HepG2 (cell line): Measurements from ENCODE around the gene DMTF1. TPM values are rescaled to one million over a fixed set of nuclear protein-coding genes. Genes with fewer than 3 reads are reported as not detected.

ENCODE experiments used
- ATAC-seq: fragments of 200-7000 bp; cut with Tn5 transposase; 3 replicates; pipeline ENCODE4 v1.9.1; 2020; ENCODE audit warnings: mild to moderate bottlenecking, moderate library complexity
- BruUV-seq: library from RNA; stranded (reverse); fragments of 400-500 nt; replicated peaks from 2 replicates; lab custom pipeline; 2021; lab: Mats Ljungman, UMichigan
- CTCF ChIA-PET: fragments of 300-600 bp; formaldehyde crosslinking; extraction: SDS; loops from one replicate; lab custom pipeline; 2021; ENCODE audit warnings: low total read pairs, inconsistent platforms, low intra/inter-chr PET ratio; lab: Yijun Ruan, JAX
- POLR2A ChIA-PET: fragments of 350-600 bp; sonication (Branson Sonifier 250); formaldehyde crosslinking; loops from one replicate; lab custom pipeline; 2020; ENCODE audit warnings: antibody characterized with exemption, inconsistent platforms; lab: Yijun Ruan, JAX
- DNase-seq: peaks from one replicate; pipeline ENCODE4 v3.0.0-alpha.2; 2015; ENCODE audit warnings: low spot score
- FAIRE-seq: peaks from 3 replicates; lab custom pipeline; 2011; peaks lifted over from hg19 to GRCh38; lab: Jason Lieb, UNC
- H2AFZ ChIP-seq: one replicate; pipeline ENCODE4 v1.6.1; 2011; ENCODE audit warnings: low read length, inconsistent platforms
- H3K27ac ChIP-seq: fragments of 300-600 bp; 3 replicates; pipeline ENCODE4 v1.8.0; 2011; ENCODE audit warnings: mixed run types, mild to moderate bottlenecking, mixed read lengths, low read length, inconsistent platforms; ENCODE audit not compliant: insufficient read depth; ENCODE audit errors: extremely low read length
- H3K27me3 ChIP-seq, 2 experiments: fragments of 200-600 bp in 1 of 2; 2 replicates in 1 of 2; 3 replicates in 1 of 2; pipeline versions ENCODE4 v1.6.0 to v1.8.0; 2011; ENCODE audit warnings: low read length in 2 of 2, mild to moderate bottlenecking in 2 of 2, moderate library complexity in 2 of 2, inconsistent platforms in 1 of 2; ENCODE audit not compliant: insufficient read depth in 2 of 2, control insufficient read depth in 1 of 2
- H3K36me3 ChIP-seq, 2 experiments: fragments of 200-600 bp in 1 of 2; replicated peaks in 1 of 2; 2 replicates in 1 of 2; 3 replicates in 1 of 2; pipeline versions ENCODE4 v1.5.1 to v1.8.0; 2011; ENCODE audit warnings: low read length in 2 of 2, inconsistent platforms in 1 of 2; ENCODE audit not compliant: insufficient read depth in 2 of 2, control insufficient read depth in 1 of 2
- H3K4me1 ChIP-seq: 2 replicates; pipeline ENCODE4 v1.5.1; 2012; ENCODE audit warnings: low read length, inconsistent platforms; ENCODE audit not compliant: insufficient read depth
- H3K4me2 ChIP-seq: 2 replicates; pipeline ENCODE4 v1.6.0; 2011; ENCODE audit warnings: low read depth, low read length, inconsistent platforms
- H3K4me3 ChIP-seq, 3 experiments: fragments of 200-600 bp in 1 of 3; sonication (generic), shearing (Covaris generic) in 1 of 3; replicated peaks in 1 of 3; 2 replicates each; pipeline ENCODE4 v1.5.1; 2011 to 2016; ENCODE audit warnings: low read length in 3 of 3, inconsistent platforms in 2 of 3, low read depth in 2 of 3, mild to moderate bottlenecking in 2 of 3, control low read depth in 1 of 3, mixed read lengths in 1 of 3; ENCODE audit not compliant: insufficient read depth in 1 of 3
- H3K79me2 ChIP-seq: one replicate; pipeline ENCODE4 v1.6.1; 2011; ENCODE audit warnings: low read length, inconsistent platforms; ENCODE audit not compliant: insufficient read depth
- H3K9ac ChIP-seq: 2 replicates; pipeline ENCODE4 v1.6.0; 2011; ENCODE audit warnings: mild to moderate bottlenecking, low read depth, low read length, inconsistent platforms; ENCODE audit not compliant: insufficient read depth
- H3K9me3 ChIP-seq: 2 replicates; pipeline ENCODE4 v1.5.1; 2012; ENCODE audit warnings: mild to moderate bottlenecking, low read length
- H4K20me1 ChIP-seq: 2 replicates; pipeline ENCODE4 v1.6.0; 2011; ENCODE audit warnings: inconsistent platforms, mild to moderate bottlenecking, low read length, moderate library complexity; ENCODE audit not compliant: insufficient read depth
- CCDC6 ChIP-seq: sonication (generic); formaldehyde crosslinking; IDR thresholded peaks from 2 replicates; pipeline ENCODE4 v1.8.1; 2022; ENCODE audit warnings: mild to moderate bottlenecking, missing genetic modification reagents, moderate library complexity
- DPF2 ChIP-seq: sonication (generic); formaldehyde crosslinking; IDR thresholded peaks from 2 replicates; pipeline ENCODE4 v1.4.0; 2020; ENCODE audit warnings: mild to moderate bottlenecking, low read depth, missing genetic modification reagents, borderline replicate concordance
- GATAD1 ChIP-seq: IDR thresholded peaks from 2 replicates; pipeline ENCODE4 v1.6.1; 2016; ENCODE audit warnings: missing genetic modification reagents, missing compliant biosample characterization
- HOXA3 ChIP-seq: sonication (generic); formaldehyde crosslinking; IDR thresholded peaks from 2 replicates; pipeline ENCODE4 v1.5.0; 2020; ENCODE audit warnings: missing genetic modification reagents
- HOXA5 ChIP-seq: sonication (generic); formaldehyde crosslinking; IDR thresholded peaks from 2 replicates; pipeline ENCODE4 v1.4.0; 2020; ENCODE audit warnings: missing genetic modification reagents
- RBAK ChIP-seq: sonication (generic); formaldehyde crosslinking; IDR thresholded peaks from 2 replicates; pipeline ENCODE4 v1.5.1; 2020; ENCODE audit warnings: mild to moderate bottlenecking, missing genetic modification reagents
- SAP130 ChIP-seq: IDR thresholded peaks from 2 replicates; pipeline ENCODE4 v1.6.1; 2016; ENCODE audit warnings: low read depth
- TBX2 ChIP-seq: sonication (generic); formaldehyde crosslinking; IDR thresholded peaks from 2 replicates; pipeline ENCODE4 v1.5.0; 2020; ENCODE audit warnings: missing genetic modification reagents, mild to moderate bottlenecking, borderline replicate concordance
- TCF12 ChIP-seq, 2 experiments: fragments of 450-650 bp in 1 of 2; sonication (generic) in 1 of 2; formaldehyde crosslinking in 1 of 2; IDR thresholded peaks; 2 replicates each; pipeline versions ENCODE4 v1.6.1 to v1.8.0; 2017 to 2022; ENCODE audit warnings: antibody characterized with exemption in 1 of 2, mild to moderate bottlenecking in 1 of 2, missing genetic modification reagents in 1 of 2, moderate library complexity in 1 of 2
- YY1 ChIP-seq: IDR thresholded peaks from 2 replicates; pipeline ENCODE4 v1.6.1; 2011; ENCODE audit warnings: low read length, low read depth, moderate library complexity, mild to moderate bottlenecking; ENCODE audit not compliant: insufficient read depth, insufficient replicate concordance
- ZNF605 ChIP-seq: sonication (generic); formaldehyde crosslinking; IDR thresholded peaks from 2 replicates; pipeline ENCODE4 v1.8.0; 2022; ENCODE audit warnings: mild to moderate bottlenecking, missing genetic modification reagents
- WGBS: methylation state at CpG from one replicate; pipeline ENCODE4 v1.1.6; 2017; ENCODE audit warnings: low lambda C conversion rate; 5-methylcytosine and 5-hydroxymethylcytosine counted together
- in situ Hi-C: cut with HindIII; loops from 2 replicates; pipeline ENCODE4 v1.10.0; 2017; ENCODE audit warnings: low pct_unique_long_range_greater_than_20kb; ENCODE audit not compliant: extremely low pct_ligation_motif_present
- intact Hi-C: fragments of 100-400 bp; cut with micrococcal nuclease; formaldehyde crosslinking; loops from one replicate; pipeline ENCODE4 v1.10.0; 2022; ENCODE audit not compliant: unreplicated experiment
- polyA plus RNA-seq, 8 experiments: library from polyadenylated mRNA; depleted of rRNA in 3 of 8; stranded (reverse) in 7 of 8; unstranded in 1 of 8; fragments of >200 nt; fragmentation: Illumina TruSeq in 4 of 8; extraction: Trizol in 4 of 8; gene quantifications; 2 replicates each; pipeline versions ENCODE4 v1.2.1 to v1.2.3, GENCODE V29; 2011 to 2016; ENCODE audit warnings: low read depth in 4 of 8, missing spikeins in 1 of 8, mixed read lengths in 1 of 8; ENCODE audit not compliant: insufficient read depth in 1 of 8
- total RNA-seq, 5 experiments: library from RNA; depleted of rRNA; stranded (reverse); fragments of >200 nt; fragmentation: Illumina TruSeq; extraction: Trizol; gene quantifications; 2 replicates each; pipeline ENCODE4 v1.2.3, GENCODE V29; 2016; ENCODE audit warnings: low read depth in 1 of 5
- TF ChIP-seq, protein P1 (sequence below): sonication (generic); formaldehyde crosslinking; IDR thresholded peaks from 2 replicates; pipeline ENCODE4 v1.4.0; 2020; ENCODE audit warnings: missing genetic modification reagents
- TF ChIP-seq, protein P2 (sequence below): sonication (generic); formaldehyde crosslinking; IDR thresholded peaks from 2 replicates; pipeline ENCODE4 v1.8.1; 2023; ENCODE audit warnings: mild to moderate bottlenecking, missing genetic modification reagents

DMTF1 gene
- total and polyA plus RNA-seq, 2 of the 13 experiments (the other 11 are each of a cell fraction or from before 2014, with no cell fraction given), result 45.8 to 132 TPM

DNA sequence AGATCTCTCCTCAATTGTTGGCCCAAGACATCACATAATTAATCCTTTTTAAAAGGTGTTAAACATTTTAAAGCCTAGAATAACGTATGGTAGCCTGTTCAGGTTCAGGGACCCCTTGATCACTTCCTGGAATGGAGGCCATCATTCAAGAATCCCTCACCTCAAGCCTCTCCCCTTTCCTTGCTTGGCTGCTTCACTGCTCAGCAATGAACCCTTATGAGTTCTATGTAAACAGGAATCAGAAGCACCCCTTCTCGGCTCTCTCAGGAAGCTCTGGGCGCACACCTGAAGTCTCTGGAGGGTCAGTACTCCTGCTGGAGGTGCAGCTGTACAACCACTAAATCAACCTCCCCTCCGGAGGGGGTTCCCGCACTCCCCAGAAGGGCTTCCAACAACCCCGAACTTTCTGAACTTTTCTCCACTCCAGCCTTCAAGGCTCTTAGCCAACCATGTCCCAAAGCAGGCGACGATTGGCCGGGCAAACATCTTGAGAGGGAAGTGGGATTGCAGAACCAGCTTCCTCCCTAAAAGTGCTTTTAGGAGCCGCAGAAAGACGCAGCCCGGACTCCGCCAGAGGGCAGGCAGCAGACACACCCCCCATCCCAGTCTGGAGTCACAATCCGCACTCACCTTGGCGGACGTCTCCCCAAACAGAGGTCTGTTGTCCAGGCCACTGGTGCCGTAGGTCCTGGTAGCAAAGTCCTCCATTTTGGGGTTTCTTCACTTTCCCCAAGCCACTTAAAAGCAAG is 66.7 kb downstream of the DMTF1 start:
- DNase-seq, result peak; percentile 28
- H3K79me2 ChIP-seq, result peaks cover 10% of the 10 kb centered on the region
- peak; percentile 66 for ATAC-seq
- WGBS, result 27% methylated on average over 10 of the region's 17 CpGs
- no peak for TF ChIP-seq DPF2 (CRISPR knock-in tag)
- TF ChIP-seq TBX2 (CRISPR knock-in tag), result 0 out of 2 replicates have a peak, but pooled peaks have one; percentile 15
- peak; percentile 22 for TF ChIP-seq YY1
- 0 out of 2 replicates have a peak, but pooled peaks have one; percentile 26 for TF ChIP-seq SAP130
- peak; percentile 16; the same call in 1 of the 2 replicates for TF ChIP-seq CCDC6 (CRISPR knock-in tag)
- 0 out of 2 replicates have a peak, but pooled peaks have one; percentile 8 for TF ChIP-seq GATAD1
- TF ChIP-seq, protein P1, sequence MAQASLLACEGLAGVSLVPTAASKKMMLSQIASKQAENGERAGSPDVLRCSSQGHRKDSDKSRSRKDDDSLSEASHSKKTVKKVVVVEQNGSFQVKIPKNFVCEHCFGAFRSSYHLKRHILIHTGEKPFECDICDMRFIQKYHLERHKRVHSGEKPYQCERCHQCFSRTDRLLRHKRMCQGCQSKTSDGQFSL (CRISPR knock-in tag), result peak; percentile 47; the same call in 1 of the 2 replicates
- TF ChIP-seq HOXA3, result peak; percentile 2; the same call in 1 of the 2 replicates
- TF ChIP-seq ZNF605 (CRISPR knock-in tag), result 0 out of 2 replicates have a peak, but pooled peaks have one; percentile 18
- no peak for TF ChIP-seq RBAK
- 0 out of 2 replicates have a peak, but pooled peaks have one; percentile 8 for TF ChIP-seq HOXA5 (CRISPR knock-in tag)
- TF ChIP-seq, protein P2, sequence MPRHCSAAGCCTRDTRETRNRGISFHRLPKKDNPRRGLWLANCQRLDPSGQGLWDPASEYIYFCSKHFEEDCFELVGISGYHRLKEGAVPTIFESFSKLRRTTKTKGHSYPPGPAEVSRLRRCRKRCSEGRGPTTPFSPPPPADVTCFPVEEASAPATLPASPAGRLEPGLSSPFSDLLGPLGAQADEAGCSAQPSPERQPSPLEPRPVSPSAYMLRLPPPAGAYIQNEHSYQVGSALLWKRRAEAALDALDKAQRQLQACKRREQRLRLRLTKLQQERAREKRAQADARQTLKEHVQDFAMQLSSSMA (CRISPR knock-in tag), result 0 out of 2 replicates have a peak, but pooled peaks have one; percentile 20
- TF ChIP-seq TCF12 (IDR thresholded peaks at IDR 0.05), result no peak
- no peak for TF ChIP-seq TCF12 (CRISPR knock-in tag; IDR thresholded peaks at IDR 0.05)
- ChIA-PET CTCF (no interaction called here), POLR2A (interaction anchor here (0.9 to 1.9 kb wide), 4 partner anchors 8 to 66 kb away, joined by 3 to 10 read pairs (median 6); partner anchors contain the start of gene DMTF1)
- no TSS peak for BruUV-seq
- peaks cover 0 to 11% of the 10 kb centered on the region in 2 experiments; a peak in 2 of 5 replicates for H3K27me3 ChIP-seq
- intact Hi-C loops (no loop called here), in situ Hi-C loops (no loop called here)
- peak overlapping the region; percentile 82 to 95 (median 89) for H3K4me3 ChIP-seq
- H3K9ac ChIP-seq, result peak overlapping the region; percentile 79
- no peak for FAIRE-seq
- H4K20me1 ChIP-seq, result no peaks in the 10 kb centered on the region; the same call in 1 of the 2 replicates
- no peaks in the 10 kb centered on the region for H3K9me3 ChIP-seq
- H3K4me1 ChIP-seq, result peaks cover 41% of the 10 kb centered on the region
- H2AFZ ChIP-seq, result no peak overlapping the region
- peak overlapping the region; percentile 90 for H3K4me2 ChIP-seq
- no peaks in the 10 kb centered on the region for H3K36me3 ChIP-seq
- peak overlapping the region; percentile 55 for H3K27ac ChIP-seq
